Hepatocyte (in vitro differentiated cells): ENCODE measurements around the gene FMNL1. TPM values are rescaled to one million over a fixed set of nuclear protein-coding genes. Genes with fewer than 3 reads are reported as not detected.

Experiments
- DNase-seq: peaks from one replicate; pipeline ENCODE4 v3.0.0-alpha.2; 2016; ENCODE audit warnings: low spot score
- H2AFZ ChIP-seq: fragments of 200-600 bp; sonication (generic); 2 replicates; pipeline ENCODE4 v1.6.0; 2016; ENCODE audit warnings: antibody characterized with exemption, mild to moderate bottlenecking
- H3K27ac ChIP-seq: fragments of 200-600 bp; sonication (generic); 2 replicates; pipeline ENCODE4 v1.5.1; 2016; ENCODE audit warnings: mild to moderate bottlenecking
- H3K27me3 ChIP-seq: fragments of 200-600 bp; sonication (generic); 2 replicates; pipeline ENCODE4 v1.6.1; 2016
- H3K36me3 ChIP-seq: fragments of 200-600 bp; sonication (generic); replicated peaks from 2 replicates; pipeline ENCODE4 v1.5.1; 2016; ENCODE audit warnings: low read depth; ENCODE audit not compliant: insufficient read depth
- H3K4me1 ChIP-seq: fragments of 200-600 bp; sonication (generic); 2 replicates; pipeline ENCODE4 v1.5.1; 2016; ENCODE audit warnings: mild to moderate bottlenecking, moderate library complexity; ENCODE audit not compliant: insufficient read depth
- H3K4me2 ChIP-seq: fragments of 200-600 bp; sonication (generic); 2 replicates; pipeline ENCODE4 v1.6.0; 2016
- H3K4me3 ChIP-seq: fragments of 200-600 bp; sonication (generic); 2 replicates; pipeline ENCODE4 v1.5.1; 2016; ENCODE audit warnings: mild to moderate bottlenecking
- H3K79me2 ChIP-seq: fragments of 200-600 bp; sonication (generic); 2 replicates; pipeline ENCODE4 v1.6.0; 2017; ENCODE audit warnings: mild to moderate bottlenecking
- H3K9me2 ChIP-seq: fragments of 200-600 bp; sonication (generic); replicated peaks from 2 replicates; pipeline ENCODE4 v1.6.0; 2017; ENCODE audit warnings: mild to moderate bottlenecking; ENCODE audit not compliant: insufficient read depth
- H3K9me3 ChIP-seq: fragments of 200-600 bp; sonication (generic); 2 replicates; pipeline ENCODE4 v1.5.1; 2016; ENCODE audit warnings: low read depth, mild to moderate bottlenecking
- H4K20me1 ChIP-seq: fragments of 200-600 bp; sonication (generic); 2 replicates; pipeline ENCODE4 v1.6.0; 2016; ENCODE audit warnings: mild to moderate bottlenecking; ENCODE audit not compliant: insufficient read depth, poor library complexity, severe bottlenecking
- EZH2 ChIP-seq: fragments of 200-600 bp; sonication (generic); IDR thresholded peaks from 2 replicates; pipeline ENCODE4 v1.6.1; 2016; ENCODE audit warnings: antibody characterized with exemption, mild to moderate bottlenecking, borderline replicate concordance
- EZH2phosphoT487 ChIP-seq: fragments of 200-600 bp; sonication (generic); IDR thresholded peaks from one replicate; pipeline ENCODE4 v1.6.1; 2018; ENCODE audit warnings: antibody characterized with exemption, mild to moderate bottlenecking, low read depth, moderate library complexity; ENCODE audit not compliant: unreplicated experiment, severe bottlenecking
- WGBS: methylation state at CpG from one replicate; pipeline ENCODE4 v1.1.6; 2016; ENCODE audit warnings: low lambda C conversion rate; ENCODE audit errors: missing lambda C conversion rate; 5-methylcytosine and 5-hydroxymethylcytosine counted together
- polyA plus RNA-seq: library from polyadenylated mRNA; unstranded; fragments of >200 nt; fragmentation: Nextera tagmentation; extraction: Ambion mirVana; gene quantifications from 2 replicates; pipeline ENCODE4 v1.2.1, GENCODE V29; 2016
- total RNA-seq: library from RNA; depleted of rRNA; stranded (reverse); fragments of >200 nt; gene quantifications from 2 replicates; pipeline ENCODE4 v1.2.3, GENCODE V29; 2014
- TF ChIP-seq, protein P1 (sequence below): fragments of 200-600 bp; sonication (generic); IDR thresholded peaks from 2 replicates; pipeline ENCODE4 v1.5.1; 2016; ENCODE audit warnings: antibody characterized with exemption, mild to moderate bottlenecking; ENCODE audit not compliant: poor library complexity

FMNL1 gene
- total and polyA plus RNA-seq, 2 experiments from 2014 or later, result 0.30 to 1.2 TPM

DNA sequence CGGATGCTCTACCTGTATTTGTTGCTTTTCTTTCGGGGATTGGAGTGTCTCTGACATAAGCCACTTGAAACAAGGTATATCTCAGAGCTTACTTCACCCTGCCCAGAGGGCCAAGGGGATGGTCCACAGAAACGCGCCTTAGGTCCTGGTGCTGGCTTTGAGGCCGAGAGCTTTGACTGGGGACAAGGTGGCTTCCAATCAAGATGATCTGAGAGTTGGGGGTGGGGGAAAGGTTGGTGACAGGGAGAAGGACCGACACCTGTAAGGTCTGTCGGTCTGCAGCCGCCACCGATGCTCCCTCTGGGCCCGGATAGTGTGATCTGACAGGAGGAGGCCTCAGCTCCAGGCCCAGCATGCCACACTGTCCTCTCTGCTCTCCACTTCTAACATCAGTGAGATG is 62.0 kb downstream of the FMNL1 start:
- WGBS, result 95% methylated on average over 10 of the region's 10 CpGs

DNA sequence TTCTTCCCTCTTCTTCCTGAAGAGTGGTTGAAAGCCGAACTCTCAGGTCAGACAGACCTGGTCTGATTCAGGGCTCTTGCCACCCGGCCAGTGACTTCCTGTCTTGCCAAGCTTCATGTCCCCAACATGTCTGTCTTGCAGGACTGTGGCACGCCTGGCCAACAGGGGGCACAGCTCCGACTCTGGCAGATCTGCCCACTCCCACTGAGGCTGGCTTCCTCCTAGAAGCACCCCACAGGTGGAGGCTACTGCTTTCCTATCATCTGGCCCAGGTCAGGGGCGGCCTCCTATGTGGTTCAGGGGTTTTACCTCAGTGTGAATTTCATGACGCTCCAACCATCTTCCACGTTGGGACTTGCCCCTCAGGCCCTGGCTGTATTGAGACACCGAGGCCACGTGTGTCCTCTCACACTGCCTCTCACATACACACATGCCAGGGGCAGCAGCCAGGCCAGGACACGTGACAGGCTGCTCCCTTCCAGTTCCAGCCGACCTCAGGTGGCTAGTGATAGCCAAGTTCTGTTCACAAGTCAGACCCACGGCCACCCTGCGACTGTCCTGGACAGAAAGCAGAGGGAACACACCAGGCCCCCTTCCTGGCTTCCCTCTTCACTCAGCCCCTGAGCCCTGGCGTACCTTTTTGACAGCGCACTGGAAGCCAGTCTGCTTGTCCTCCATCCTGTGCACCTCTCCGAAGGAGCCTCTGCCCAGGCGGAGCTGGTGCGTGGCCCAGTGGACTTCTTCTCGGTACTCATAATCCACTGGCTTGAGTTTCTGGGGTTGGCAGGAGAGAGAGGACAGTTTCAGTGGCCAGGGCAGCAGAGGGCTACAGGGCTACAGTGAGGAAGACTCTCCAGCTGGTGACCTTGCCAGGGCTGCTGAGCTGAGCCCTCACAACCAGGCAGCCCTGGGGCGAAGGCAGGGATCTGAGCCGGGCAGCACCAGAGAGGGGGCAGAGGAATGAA is 62.8 kb downstream of the FMNL1 start:
- no peaks in the 10 kb centered on the region for H3K79me2 ChIP-seq
- no peaks in the 10 kb centered on the region for H4K20me1 ChIP-seq
- TF ChIP-seq, protein P1, sequence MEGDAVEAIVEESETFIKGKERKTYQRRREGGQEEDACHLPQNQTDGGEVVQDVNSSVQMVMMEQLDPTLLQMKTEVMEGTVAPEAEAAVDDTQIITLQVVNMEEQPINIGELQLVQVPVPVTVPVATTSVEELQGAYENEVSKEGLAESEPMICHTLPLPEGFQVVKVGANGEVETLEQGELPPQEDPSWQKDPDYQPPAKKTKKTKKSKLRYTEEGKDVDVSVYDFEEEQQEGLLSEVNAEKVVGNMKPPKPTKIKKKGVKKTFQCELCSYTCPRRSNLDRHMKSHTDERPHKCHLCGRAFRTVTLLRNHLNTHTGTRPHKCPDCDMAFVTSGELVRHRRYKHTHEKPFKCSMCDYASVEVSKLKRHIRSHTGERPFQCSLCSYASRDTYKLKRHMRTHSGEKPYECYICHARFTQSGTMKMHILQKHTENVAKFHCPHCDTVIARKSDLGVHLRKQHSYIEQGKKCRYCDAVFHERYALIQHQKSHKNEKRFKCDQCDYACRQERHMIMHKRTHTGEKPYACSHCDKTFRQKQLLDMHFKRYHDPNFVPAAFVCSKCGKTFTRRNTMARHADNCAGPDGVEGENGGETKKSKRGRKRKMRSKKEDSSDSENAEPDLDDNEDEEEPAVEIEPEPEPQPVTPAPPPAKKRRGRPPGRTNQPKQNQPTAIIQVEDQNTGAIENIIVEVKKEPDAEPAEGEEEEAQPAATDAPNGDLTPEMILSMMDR, result no peak
- TF ChIP-seq EZH2phosphoT487 (no peak), EZH2 (no peak)
- no peaks in the 10 kb centered on the region for H3K9me3 ChIP-seq
- no peak overlapping the region for H3K4me2 ChIP-seq
- no peak overlapping the region for H2AFZ ChIP-seq
- no peak overlapping the region for H3K27ac ChIP-seq
- H3K36me3 ChIP-seq, result no peaks in the 10 kb centered on the region
- DNase-seq, result no peak
- 94% methylated on average over 21 of the region's 21 CpGs for WGBS
- H3K9me2 ChIP-seq, result no peaks in the 10 kb centered on the region
- H3K4me1 ChIP-seq, result peaks cover 14% of the 10 kb centered on the region
- no peak overlapping the region for H3K4me3 ChIP-seq
- H3K27me3 ChIP-seq, result no peaks in the 10 kb centered on the region

More for the DNA sequence above, 62.0 kb downstream of the FMNL1 start:
- Histone ChIP-seq H3K9me3 (no peaks in the 10 kb centered on the region), H3K36me3 (no peaks in the 10 kb centered on the region), H3K4me2 (no peak overlapping the region), H3K4me1 (peaks cover 13% of the 10 kb centered on the region), H3K27ac (no peak overlapping the region), H3K4me3 (no peak overlapping the region), H3K9me2 (no peaks in the 10 kb centered on the region), H3K79me2 (no peaks in the 10 kb centered on the region), H4K20me1 (no peaks in the 10 kb centered on the region), H3K27me3 (no peaks in the 10 kb centered on the region), H2AFZ (no peak overlapping the region)
- TF ChIP-seq EZH2phosphoT487 (no peak), EZH2 (no peak)
- TF ChIP-seq, protein P1, result no peak
- no peak for DNase-seq

DNA sequence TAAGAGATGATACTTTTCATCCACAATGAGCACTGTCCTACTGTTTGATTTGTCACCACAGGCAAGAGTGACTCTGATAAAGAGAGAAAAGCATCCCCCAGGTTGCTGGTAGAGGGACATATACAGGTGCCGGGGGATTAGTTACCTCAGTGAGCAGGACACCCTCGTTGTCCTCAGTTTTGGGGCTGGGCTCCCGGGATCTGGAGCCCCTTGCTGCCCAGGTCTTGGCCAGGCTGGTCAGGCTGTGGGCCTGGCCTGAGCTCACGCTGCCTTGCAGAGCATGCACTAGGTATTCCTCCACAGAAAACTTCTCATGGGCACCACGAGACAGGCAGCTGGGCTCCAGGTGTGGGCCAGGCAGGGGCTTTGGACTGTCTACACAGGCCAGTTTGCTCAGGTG is 64.6 kb downstream of the FMNL1 start:
- Histone ChIP-seq H2AFZ (no peak overlapping the region), H3K79me2 (peaks cover 4% of the 10 kb centered on the region), H3K27me3 (no peaks in the 10 kb centered on the region), H4K20me1 (no peaks in the 10 kb centered on the region), H3K9me3 (no peaks in the 10 kb centered on the region), H3K4me1 (peaks cover 14% of the 10 kb centered on the region), H3K9me2 (no peaks in the 10 kb centered on the region), H3K36me3 (no peaks in the 10 kb centered on the region), H3K4me3 (no peak overlapping the region), H3K4me2 (no peak overlapping the region), H3K27ac (no peak overlapping the region)
- TF ChIP-seq, protein P1, result no peak
- TF ChIP-seq EZH2 (no peak), EZH2phosphoT487 (no peak)
- DNase-seq, result no peak
- WGBS, result 93% methylated on average over 5 of the region's 5 CpGs
